Activated CD8-positive, alpha-beta memory T cell treated with anti-CD3 and anti-CD28 coated beads, Interleukin-2, amount 50 U/mL, for 4 hours (primary cell): Measurements from ENCODE around the gene UBR4.

Experiments
- DNase-seq: peaks from one replicate; pipeline ENCODE4 v3.0.0-alpha.2; 2020

Gene UBR4

GRCh38 chr1:19032701-19033514 lies 177.2 kb downstream of the UBR4 start:
- DNase-seq = no peak

- DNase-seq = no peak
Measured at GRCh38 chr1:19032413-19032695, 177.7 kb downstream of the UBR4 start.

- DNase-seq = no peak
Measured at GRCh38 chr1:19029191-19030085, 180.6 kb downstream of the UBR4 start.

DNA sequence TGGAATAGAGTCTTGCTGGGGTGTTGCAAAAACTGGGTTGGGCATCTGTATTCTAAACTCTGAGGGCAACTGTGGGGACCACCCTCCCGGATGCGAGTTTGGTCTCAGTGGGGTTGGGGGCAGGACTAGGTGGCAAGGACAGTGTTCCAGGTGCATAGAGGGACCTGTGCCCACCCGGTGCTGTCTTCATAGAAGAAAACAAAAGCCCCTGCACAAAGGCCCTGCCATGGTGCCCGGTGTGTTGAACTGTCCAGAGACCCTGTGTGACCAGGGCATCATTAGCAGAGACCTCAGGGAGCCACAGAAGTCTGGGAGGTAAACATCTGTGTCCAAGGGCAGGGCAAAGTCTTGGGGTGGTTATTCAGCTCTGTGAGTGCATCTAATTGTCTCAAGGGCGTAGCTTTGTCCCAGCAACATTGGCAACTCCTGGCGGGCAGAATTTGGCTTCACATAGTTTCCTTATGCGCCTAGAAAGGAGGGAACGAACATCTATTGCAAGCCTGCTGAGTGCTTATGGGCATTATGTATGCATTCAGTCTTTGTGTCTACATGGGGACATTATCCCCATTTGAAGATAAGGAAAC lies 181.4 kb downstream of the UBR4 start:
- no peak for DNase-seq

DNA sequence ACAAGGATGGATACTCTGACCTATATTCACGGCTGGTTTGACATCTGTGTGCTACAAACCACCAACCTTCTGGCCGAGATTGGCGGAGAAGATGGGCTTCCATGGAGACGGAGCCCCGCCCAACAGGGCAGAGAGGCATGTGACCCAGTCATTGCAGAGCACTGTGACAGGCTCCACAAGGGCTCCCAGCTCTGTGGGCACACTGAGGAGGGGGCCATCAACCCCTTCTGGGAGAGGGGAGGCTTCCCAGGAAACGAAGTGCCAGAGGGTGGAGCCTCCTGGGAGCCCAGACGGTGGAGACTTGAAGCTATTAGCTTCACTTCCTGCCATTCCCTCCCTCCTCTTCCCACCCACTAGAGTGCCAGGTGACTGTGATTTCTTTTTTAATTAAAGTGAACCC lies 182.0 kb downstream of the UBR4 start:
- no peak for DNase-seq
